GM21447 (cell line): Measurements from ENCODE around the gene C3orf20.

Experiments used
- ATAC-seq: cut with Tn5 transposase; IDR thresholded peaks from one replicate; pipeline ENCODE4 v1.9.1; 2021; ENCODE audit not compliant: unreplicated experiment

The C3orf20 gene

DNA sequence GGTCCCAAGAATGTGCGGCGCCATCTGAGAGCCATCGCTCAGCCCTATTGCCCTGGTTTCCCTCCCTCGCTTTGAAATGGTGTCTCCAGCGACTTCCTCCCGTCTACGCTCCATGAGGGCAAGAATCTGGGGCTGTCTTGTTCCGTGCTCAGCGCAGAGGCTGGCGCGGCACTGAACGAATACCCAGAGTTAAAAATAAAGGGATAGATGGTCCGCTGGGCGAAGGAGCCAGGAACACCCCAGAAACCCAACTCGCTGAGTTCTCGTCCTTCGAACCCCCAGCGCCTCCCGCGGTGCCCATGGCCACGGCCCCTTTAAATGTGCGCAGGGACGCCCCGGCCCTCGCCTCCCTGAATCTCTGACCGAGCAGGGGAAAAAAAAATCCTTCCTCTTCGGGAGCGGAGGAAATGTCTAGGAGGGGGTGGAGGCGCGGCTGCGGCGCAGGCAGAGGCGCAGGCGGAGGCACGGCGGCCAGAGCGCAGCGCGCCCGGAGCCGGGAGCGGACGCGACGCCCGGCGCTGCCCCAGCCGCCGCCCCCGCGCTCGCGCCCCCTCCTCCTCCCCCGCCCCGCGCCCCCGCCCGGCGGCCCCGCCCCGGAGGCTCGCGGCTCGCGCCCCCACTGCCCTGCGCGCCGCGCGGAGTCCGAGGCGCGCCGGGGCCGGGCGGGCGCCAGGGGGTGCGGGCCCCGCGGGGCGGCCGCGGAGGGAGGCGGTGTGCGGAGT, 135.3 kb downstream of the C3orf20 start:
- ATAC-seq, result no peak

DNA sequence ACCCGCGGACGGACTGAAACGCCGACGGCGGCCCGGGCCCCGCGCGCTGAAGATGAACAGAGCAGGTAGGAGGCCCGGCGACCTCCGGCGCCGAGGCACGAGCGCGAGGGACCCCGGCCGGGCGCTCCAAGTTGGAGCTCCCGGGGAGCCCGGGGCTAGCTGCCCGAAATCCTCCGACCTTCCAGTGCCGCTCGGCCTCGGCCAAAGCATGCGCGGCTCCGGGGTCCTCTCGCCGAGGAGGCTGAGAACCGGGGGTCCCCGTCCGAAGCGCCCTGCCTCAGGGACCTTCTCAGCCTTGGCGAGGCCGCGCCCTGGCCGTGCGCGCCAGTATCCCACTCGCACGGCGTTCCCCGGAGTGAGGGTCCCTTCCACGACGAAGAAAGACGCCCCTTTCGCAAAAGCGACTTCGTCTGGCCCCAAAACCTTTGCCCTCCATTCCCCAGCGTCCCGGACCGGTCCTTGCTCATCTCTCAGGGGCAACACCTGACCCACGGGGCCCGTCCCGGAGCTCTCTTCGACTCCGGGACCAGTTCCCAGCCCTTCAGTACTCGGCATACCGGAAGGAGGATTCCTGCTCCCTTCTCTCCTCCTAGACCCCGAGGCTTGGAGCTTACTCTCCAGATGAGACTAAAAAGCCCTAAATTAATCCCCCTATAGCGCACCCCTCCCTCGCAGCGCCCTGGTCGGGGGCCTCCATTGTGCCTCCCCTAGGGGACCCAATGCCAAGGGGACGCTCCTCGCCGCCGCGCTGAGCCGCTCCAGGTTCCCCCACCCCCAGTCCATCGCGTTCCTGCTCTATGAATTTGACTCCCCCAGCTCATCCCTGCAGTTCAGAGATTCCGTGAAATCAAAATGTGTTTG, 136.1 kb downstream of the C3orf20 start:
- ATAC-seq, result no peak

DNA sequence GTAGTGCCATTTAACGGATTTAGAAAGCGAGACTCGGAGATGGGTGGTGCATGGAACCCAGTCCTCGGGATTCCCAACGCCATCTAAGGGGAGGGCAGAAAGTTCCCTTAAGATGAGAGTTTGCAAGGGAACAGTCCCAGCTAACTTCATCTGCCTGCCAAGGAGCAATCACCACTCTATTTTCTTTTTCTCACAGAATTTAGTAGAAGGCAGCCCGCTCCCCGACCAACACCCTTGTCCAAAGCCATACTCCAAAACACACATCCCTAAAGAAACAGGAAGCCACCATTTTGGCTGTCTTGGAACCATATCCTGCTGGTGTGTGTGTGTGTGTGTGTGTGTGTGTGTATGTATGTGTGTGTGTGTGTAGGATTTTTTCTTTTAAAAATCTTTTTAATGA, 136.7 kb downstream of the C3orf20 start:
- no peak for ATAC-seq

DNA sequence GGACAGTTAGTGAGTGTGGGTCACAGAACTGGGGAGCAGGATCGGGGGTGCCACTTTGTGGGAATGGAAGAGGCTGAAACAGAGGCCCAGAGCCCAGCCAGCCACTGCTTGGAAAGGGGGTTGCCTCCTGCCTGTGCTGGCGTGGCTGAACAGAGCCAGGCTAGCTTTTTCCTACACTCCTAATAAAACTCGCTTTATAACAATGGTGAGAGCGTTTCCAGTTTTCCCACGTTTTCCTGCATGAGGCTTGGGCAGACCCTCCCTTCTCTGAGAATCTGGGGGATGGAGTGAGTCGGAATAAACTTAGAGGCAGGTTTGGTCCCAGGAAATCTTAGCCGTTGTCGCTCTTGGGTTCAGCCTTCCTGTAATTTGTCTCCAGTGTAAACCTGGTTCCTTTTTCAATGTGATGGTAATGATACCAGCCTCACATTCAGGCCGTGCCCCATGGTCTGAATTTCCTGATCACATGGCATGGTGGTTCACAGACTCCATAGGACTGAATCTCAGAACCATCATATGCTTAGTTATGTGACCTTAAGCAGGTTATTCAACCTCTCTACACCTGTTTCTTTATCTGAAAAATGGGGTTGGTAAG, 137.4 kb downstream of the C3orf20 start:
- no peak for ATAC-seq

GRCh38 chr3:14814411-14814871, 139.5 kb downstream of the C3orf20 start:
- no peak for ATAC-seq

DNA sequence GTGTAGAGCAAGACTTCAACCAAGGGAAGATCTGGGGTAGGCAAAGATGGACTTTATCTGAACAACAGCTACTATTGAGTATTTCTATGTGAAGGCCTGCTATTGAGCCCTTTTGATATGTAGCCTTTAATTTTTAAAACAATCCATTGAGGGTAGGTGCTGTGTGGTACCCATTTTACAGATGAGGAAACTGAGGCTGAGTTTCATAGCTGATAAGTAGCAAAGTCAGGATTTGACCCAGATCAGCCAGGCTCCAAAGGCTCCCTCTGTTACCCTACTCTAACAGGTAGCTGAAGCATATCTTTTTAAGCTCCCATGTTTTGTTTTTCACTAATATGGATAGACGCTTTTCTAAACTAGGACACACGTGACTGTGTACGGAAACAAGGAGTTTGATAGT, 141.4 kb downstream of the C3orf20 start:
- ATAC-seq, result no peak

- ATAC-seq, result no peak
Observed at GRCh38 chr3:14818804-14819500, 144.0 kb downstream of the C3orf20 start, which contains the start of gene FGD5. FGD5 (plus strand) TSS chr3:14818962; CDS start chr3:14819072, 110 bp downstream.

DNA sequence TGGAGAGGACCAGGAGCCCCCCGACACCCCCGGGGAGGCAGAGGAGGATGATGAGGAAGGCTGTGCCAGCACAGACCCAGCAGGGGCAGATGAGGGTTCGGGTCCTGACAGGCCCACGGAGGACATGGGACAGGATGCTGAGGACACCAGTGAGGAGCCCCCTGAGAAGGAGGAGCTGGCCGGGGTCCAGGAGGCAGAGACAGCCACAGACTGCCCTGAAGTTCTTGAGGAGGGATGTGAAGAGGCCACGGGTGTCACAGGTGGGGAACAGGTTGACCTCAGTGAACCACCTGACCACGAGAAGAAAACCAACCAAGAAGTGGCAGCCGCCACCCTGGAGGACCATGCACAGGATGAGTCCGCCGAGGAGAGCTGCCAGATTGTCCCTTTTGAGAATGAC, 144.7 kb downstream of the C3orf20 start:
- ATAC-seq, result no peak

GRCh38 chr3:14820156-14820555, 145.2 kb downstream of the C3orf20 start:
- no peak for ATAC-seq

DNA sequence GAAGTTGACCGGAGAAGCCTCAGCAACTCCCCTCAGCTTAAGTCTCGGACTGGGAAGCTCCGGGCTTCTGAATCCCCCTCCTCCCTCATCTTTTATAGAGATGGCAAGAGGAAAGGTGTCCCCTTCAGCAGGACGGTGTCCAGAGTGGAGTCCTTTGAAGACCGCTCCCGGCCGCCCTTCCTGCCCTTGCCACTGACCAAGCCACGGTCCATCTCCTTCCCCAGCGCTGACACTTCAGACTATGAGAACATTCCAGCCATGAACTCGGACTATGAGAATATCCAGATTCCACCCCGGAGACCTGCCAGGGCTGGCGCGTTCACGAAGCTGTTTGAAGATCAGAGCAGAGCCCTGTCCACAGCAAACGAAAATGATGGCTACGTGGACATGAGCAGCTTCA, 146.2 kb downstream of the C3orf20 start:
- ATAC-seq, result no peak

DNA sequence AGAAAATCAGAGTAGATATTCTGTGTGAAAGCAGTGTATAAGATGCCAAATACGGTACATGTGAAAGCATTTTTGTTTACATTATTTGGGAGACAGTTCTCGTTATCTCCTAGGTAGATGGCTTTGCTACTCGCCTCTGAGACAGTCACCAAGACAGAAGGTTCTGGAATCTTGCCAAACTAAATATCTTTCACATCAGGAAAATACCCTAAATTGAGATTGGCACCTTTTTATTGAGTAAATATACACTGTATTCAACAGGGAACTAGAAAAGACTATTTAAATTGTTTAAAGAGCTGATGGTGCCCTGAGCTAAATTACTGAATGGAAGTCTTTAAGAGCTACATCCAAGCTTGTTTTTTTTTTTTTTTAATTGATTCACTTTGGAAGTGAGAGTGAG, 147.2 kb downstream of the C3orf20 start:
- ATAC-seq, result no peak
